Measurements from ENCODE around the gene MAPRE2.

MAPRE2 gene

DNA sequence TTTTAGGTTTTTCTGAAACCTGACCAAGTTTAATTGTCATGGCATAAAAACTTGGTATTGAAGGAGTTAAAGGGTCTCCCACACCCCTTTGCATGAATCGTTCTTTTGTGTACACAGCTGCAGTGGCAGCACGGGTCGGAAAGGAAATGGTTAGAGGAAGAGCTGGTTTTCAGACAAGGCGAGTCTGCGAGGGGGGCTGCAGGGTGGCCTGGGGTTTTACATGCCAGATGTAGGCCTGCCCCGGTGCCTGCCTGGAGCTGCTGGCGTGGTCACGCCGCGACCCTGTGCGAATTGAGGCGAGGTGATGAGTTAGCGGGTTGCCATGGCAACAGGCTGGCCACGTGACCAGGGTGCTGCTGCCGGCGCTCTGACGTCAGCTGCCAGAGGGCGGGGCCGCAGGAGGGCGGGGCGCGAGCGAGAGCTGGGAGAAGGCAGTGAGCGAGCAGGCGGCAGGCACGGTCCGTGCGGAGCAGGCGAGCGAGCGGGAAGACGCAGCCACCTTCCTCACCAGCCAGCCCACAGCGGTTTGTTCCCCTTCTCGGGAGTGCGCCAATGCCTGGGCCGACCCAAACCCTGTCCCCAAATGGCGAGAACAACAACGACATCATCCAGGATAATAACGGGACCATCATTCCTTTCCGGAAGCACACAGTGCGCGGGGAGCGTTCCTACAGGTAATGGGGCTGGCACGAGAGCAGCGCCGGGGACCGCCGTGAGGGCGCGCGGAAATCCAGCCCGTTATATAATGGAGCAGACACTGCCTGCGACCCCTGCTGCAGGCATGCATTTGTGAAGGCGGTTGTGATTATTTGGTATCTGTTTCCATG, at the start of gene MAPRE2:
Gene MAPRE2, plus strand, starts transcription at position 426 of the 827 bp plus-strand sequence. Its CDS starts 127 bp downstream, at position 553.
- peak; percentile 99 for DNase-seq (ENCODE audit: low read depth, low spot score)

DNA sequence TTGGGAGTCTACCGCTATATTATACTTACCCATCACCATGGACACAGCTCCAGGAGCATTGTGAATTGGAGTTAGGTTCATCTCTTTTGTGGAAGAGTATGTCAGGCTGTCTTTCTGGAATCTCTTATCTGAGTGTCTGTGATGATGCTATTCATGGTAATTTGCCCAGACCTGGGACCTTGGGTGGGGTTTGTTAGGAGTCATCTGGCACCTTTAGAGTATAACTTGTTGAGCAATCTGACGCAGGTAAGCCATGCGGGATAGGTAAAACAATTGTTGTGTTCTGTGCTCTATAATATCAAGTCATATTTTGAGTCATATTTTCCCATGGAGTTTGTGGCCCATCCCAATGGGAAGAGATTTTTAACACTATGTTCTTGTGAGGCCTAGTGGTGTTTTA, 49.7 kb upstream of the MAPRE2 start:
- no peak for DNase-seq (ENCODE audit: low read depth, low spot score)

DNA sequence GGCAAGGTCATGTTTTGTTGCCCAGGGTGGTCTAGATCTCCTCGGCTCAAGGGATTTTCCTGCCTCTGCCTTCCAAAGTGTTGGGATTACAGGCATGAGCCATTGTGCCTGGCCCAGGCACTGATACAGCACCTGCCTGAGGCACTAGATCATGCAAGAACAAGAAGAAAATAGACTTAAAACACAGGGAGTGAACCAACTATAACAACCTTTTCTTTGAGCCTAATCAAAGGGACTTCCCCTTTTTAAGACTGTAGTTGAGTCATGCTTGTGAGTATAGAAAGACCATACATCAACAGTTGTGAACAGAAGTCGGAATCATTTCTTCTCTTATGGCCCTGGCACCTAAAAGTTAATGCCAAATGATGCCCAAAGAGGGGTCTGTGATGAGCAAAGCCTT, 47.9 kb upstream of the MAPRE2 start:
- DNase-seq (ENCODE audit: low read depth, low spot score), result no peak

DNA sequence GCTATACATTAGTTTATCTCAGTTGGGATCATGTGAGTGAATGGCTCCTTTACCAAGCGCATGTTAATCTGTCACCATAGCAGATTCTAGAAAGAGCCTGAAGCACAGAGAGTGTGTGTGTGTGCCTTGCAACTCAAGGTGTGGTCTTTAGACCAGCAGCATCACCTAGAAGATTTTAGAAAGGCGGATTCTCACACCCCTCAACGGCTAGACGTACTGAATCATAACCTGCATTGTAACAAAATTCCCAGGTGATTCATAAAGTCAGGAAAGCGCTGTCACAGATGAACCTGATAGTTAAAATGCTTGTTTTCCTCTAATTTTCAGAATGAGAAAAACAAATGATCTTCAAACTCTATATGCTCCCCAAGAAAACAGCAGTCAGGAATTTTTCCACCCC, 45.5 kb upstream of the MAPRE2 start:
- DNase-seq (ENCODE audit: low read depth, low spot score), result no peak

DNA sequence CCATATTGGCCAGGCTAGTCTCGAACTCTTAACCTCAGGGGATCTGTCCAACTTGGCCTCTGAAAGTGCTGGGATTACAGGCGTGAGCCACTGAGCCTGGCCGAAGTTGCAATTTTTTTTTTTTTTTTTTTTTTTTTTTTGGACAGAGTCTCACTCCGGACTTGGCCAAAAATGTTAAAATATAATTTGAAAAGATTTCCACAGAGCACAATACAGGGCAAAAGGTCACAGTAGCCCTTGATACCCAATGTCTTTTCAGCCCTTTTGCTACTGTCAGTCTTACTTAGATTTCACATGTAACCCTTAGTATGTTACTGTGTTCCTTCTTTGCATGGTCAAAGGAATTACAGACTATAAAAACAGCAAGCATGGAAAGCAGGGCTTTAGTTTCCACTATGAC, 42.6 kb upstream of the MAPRE2 start:
- no peak for DNase-seq (ENCODE audit: low read depth, low spot score)

DNA sequence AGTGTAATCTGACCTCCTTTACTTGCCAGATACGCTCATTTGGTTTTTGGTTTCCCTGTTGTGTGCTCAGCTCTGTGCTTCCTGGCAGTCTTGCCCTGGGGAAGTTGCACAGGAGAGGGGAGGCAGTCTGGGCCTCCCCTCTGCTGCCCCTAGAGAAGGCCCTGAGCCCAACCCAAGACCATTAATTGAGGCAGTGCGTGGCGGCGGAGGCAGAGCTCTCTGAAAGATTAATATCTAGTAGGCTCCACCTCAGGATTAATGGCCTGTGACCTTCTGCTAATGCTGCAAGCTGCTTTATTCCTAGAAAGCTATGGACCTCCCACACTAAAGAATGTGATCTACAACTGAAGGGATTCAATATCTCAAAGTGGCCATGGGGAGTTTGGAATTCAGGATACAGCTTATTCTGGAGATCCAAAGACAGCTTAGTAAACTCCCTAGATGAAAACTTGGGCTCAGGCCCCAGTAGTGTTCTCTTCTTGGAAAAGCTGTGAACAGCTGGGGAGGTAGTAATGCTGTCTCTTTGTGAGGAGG, 41.4 kb upstream of the MAPRE2 start:
- DNase-seq (ENCODE audit: low read depth, low spot score), result no peak

DNA sequence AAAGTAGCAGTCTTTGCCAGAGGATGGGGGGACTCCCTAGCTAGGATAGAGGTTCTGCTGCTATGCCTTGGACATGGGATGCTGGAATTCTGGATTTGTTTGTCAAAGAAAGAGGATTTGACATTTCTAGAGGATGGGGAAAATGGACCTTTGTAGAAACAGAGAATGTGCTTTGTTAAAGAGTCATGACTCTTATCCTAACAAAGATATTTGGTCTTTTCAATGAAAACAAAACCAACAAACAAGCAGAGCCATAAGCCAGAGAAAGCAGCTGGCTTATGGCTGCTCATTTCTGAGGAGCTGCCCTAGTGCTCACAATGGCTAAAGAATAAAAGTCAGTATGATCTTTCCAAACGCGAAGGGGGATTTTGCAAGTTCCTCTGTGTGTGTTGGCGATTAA, 40.8 kb upstream of the MAPRE2 start:
- no peak for DNase-seq (ENCODE audit: low read depth, low spot score)

DNA sequence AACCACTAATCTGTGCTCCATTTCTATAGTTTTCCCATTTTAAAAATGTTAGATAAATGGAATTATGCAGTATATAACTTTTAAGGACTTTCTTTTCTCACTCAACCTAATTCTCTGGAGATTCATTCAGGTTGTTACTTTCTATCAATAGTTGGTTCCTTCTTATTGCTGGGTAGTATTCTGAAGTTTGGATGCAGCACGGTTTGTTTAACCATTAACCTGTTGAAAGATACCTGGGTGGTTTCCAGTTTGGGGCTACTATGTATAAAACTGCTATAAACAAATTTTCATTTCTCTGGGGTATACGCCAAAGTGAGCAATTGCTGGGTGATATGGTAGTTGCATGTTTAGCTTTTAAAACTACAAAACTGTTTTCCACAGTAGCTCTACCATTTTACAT, 39.1 kb upstream of the MAPRE2 start:
- DNase-seq (ENCODE audit: low read depth, low spot score), result no peak

DNA sequence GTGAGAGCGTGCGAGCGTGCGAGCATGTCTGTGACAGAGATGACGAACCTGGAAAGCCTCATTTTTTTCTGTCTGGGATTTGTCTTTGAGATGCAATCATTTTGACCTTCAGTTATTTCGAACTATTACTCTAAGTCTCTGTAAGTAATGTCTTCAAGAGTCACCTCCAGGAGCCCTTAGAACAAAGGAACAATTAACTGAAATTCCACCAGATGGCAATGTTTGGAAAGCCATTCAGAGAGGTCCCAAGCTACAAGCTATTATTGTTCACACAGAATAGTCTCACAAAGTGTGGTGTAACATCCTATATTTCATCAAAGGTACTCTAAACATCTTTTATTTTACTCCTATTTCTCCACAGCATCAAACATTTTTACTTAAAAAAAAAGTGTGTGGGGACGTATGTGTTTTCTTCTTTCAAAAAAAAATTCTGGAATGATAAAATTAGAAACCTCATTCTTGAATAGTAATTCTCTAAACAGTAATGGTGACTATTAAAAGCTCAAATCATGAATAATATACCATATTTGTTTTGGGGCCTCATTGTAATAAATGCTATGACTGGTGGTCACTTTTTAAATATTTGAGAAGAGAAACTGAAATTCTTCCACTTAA, 35.1 kb upstream of the MAPRE2 start:
- DNase-seq (ENCODE audit: low read depth, low spot score), result peak; percentile 80

DNA sequence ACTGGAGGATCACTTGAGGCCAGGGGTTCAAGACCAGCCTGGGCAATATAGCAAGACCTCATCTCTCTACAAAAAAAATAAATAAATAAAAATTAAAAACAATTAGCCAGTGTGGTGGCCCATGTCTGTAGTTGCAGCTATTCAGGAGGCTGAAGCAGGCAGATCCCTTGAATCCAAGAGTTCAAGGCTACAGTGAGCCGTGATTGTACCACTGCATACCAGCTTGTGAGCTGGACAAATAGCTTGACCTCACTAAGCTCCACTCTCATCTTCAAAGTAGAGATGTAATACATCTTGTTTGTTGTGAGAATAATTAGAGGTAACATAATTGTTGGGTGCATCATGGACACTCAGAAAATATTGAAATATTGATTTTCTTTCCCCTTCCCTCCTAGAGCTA, 31.1 kb upstream of the MAPRE2 start:
- no peak for DNase-seq (ENCODE audit: low read depth, low spot score)

DNA sequence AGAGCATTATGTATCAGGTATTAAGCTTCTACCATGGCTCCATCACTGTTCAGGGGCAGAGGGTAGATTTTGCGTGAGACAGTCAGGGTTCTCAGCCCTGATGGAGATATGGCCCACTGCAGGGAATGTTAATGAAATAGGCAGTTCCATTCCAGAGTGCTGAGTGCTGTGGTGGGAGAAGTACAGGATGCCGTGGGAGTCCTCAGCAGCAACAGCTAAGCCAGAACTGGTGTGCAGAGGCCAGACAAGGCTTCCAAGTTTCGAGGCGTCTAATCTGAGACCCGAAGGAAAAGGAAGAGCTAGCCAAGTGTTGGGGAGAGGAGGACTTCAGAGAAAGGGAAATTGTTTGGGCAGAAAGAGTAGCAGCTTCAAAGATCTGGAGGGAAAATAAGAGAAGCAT, 30.2 kb upstream of the MAPRE2 start:
- DNase-seq (ENCODE audit: low read depth, low spot score), result no peak

DNA sequence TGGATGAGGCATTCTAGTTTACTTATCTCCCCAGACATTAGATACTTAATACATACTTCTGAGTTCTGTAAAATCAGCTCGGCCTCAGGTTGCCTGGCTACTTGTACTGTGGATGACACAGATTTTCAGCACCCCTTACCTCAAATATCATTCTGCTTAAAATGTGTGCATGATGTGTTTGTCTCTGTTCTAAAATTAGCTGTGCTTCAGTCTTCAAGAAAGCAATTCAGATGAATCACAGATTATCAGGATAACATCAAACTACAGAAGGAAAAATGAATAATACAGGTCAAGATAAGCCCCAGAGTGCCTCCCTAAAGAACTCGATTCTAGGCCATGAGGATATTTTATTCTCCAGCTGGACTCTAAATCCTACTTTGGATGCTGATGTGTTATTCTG, 21.3 kb upstream of the MAPRE2 start:
- DNase-seq (ENCODE audit: low read depth, low spot score), result no peak

DNA sequence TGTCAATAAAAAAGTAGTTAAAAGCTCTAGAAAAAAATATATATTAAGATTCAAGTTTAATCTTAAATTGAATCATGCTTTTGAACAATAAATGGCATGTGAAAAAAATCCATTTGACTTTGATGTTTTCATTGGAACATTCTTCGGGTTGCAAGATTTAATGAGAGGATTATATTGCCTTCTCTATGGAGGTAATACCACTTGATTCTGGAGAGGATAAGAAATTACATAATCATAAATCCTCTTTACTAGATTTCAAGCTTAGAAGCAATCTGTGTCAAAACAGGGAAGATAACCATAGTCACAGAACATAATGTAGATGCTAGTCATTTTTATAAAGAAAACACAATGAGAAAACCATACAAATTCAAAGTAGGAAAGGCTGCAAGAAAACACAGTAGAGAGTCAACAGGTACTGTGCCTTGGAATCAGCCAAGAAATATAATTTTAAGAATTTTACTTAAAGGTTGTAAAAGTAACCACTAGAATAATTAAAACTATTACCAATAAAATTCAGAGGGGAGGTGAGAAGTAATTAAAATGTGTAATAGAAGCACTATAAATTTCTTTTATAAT, 18.7 kb upstream of the MAPRE2 start:
- DNase-seq (ENCODE audit: low read depth, low spot score), result no peak

DNA sequence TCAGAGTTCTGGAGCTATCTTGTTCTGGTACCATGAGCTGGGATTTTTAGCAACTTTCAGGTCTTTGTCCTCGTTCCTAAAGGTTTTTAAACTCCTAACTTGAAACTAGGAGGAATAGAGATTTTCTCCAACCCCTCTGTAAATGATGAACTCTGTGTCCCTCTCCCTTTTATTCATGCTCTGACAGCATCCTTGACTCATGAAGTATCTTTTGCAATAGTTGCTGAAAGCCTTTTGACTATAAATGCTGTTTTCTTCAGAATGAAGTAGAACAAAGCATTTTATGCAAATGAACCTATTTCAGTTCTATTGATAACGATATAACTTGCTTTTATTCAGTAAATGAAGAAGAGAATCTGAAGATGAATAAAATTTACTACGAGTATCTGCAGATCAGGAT, 17.0 kb upstream of the MAPRE2 start:
- DNase-seq (ENCODE audit: low read depth, low spot score), result no peak

DNA sequence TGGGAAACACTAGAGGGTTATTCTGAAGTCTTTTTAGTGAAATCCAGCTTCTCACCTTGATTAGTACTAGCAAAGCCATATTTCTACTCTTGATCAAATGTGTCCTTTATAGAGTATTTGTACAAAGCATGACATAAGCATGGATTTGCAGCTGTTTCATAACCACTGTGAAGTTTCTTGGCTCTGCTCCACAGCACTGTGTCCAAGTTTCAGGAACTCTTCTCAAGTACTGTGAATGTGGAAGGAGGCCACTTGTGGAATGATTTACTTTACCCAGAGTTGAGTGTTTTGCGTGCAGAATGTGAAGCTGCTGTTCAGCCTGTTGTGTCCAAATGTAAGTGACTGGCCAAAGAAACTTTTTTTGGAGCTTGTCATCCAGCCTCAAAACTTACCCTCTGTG, 16.2 kb upstream of the MAPRE2 start:
- peak; percentile 56 for DNase-seq (ENCODE audit: low read depth, low spot score)

DNA sequence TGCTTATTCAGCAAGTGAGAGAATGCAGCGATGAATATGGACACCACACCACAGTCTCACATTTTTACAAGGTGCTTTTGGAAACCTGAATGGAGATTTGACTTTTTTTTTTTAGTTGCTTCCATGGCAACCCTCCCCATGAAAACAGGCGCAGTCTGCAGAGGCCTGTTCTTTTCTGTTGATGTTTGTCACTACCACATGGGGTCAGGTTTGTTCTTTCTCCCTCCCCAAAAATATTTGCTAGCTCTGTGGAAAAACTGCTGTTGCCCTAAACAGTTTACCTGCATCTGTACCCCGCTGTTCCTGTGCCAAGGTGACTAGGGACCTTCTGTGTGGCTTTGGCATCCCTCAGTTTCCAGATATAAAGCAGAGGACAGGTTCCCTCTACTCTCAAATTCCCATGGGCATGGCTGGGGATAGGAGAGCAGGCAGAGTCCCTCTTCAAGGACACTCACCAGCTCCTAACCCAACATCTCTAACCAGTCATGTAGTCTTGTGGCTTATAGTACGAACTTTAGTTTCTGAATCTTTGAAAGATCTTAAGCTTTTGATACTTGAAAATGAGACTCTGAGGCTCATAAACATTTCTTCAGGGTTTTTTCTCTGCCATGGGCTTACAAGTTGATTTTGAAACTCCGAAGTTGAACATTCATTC, 14.7 kb upstream of the MAPRE2 start:
- DNase-seq (ENCODE audit: low read depth, low spot score), result no peak

DNA sequence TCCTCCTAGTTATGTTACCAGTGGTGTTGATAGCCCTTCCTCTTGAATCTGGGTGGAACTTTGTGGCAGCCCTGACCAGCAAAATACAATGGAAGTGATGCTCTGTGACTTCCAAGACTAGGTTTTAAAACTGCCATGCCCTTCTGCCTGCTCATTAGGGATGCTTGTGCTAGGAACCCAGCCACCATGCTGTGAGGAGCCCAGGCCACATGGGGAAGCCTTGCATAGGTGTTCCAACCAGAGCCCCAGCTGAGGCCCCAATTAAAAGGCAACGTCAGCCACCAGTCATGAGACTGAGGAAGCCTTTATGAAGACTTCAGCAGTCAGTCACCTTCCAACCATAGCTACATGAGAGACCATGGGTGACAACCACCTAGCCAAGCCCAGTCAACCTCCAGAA, 14.0 kb upstream of the MAPRE2 start:
- DNase-seq (ENCODE audit: low read depth, low spot score), result no peak

DNA sequence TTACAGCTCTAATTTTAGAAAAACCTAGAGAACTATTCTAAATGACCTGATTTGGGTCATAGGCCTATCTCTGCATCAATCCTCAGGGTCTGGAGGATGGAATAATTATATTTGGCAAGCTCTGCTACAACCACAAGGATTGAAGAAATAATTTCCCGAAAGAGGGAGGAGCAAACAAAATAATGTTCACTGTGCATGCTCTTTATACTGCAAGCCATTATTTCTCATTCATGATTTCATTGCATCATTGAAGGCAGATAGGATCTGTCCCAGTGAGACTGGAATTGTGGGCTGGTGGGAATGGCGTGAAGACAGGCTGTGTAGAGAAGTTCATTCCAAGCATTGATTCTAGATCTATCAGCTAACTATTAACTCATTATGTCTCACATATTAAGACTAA, 12.7 kb upstream of the MAPRE2 start:
- DNase-seq (ENCODE audit: low read depth, low spot score), result no peak

DNA sequence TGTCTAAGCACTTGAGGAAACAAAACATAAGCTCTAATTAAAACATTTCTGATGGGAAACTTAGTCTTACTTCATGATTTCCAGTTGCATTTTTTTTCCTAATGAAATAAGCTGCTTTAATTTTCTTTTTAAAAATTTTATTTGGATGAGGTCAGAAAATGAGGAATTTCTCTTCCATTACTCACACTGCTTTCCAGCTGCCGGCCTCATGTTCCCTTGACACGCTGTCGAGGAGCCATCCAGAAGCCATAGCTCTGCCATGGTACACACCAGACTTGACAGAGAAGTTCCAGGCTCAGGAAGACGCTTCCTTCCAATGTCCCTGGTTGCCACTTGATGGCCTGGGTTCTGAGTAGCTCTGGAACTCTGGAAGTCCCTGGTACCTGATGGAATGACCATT, 12.1 kb upstream of the MAPRE2 start:
- DNase-seq (ENCODE audit: low read depth, low spot score), result peak; percentile 60

DNA sequence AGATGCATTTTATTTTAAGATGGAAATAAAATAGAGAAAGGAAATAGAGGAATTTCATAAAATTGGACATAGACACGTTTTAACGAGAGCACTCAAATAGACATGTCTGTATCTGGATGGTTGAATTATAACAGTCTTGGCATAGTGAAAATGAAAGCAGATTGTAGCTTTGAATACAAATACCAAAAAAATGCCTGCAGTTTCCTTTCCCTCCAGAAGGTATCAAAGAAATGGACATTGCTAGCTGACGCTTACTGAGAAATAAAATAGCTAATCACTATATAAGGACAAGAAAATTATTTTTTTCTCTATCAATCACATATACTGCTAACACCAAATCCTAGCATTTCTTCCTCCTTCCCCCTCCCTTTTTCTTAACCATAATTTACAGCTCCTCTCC, 11.4 kb upstream of the MAPRE2 start:
- DNase-seq (ENCODE audit: low read depth, low spot score), result no peak

DNA sequence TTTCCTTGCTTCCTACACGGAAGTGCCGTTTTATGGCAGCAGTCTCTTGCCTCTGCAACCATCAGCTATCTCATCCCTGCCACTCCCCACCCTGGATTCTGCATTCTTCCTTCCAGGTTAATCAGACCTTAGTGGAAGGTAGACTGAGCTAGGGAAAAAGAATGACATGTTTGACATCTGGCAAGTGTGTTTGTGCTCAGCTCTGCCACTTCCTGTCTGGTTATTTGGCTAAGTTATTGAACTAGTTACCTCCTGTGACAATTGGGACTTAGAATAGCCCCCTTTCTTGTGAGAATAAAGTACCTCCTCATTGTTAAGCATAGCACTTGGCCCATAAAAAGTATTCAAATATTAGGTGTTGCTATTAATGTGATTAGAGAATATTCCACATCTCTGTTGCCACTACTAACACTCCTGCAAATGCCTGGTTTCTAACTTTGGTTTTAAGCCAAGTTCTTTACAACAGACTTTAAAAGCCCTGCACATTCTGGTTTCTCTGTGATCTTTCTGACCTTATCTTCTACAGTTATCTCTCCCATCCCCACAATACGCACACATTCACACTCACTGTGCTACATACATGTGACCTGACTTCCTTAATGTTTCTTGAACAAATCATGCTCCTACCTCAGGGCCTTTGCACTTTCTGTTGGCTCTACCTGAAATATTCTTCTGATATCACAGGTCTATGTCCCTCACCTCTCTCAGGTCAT, 10.8 kb upstream of the MAPRE2 start:
- DNase-seq (ENCODE audit: low read depth, low spot score), result no peak

DNA sequence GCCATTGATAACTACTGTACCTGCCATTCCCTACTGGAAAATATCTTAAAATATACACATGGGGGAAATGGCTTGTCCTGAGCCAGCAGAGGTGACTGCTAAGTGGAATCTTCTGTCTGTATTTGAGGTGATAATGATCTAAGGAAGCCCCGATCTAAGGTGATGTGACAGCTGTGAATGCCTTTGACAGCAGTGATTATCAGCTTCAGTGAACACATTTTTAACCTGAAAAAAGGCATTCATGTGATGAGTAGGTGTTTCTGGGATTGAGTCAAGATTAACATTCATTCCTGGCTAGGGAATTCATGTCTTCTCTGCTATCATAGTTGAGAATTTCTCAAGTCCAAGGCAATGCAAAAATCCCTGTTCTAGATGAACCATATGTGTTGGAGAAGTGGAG, 9.1 kb upstream of the MAPRE2 start:
- no peak for DNase-seq (ENCODE audit: low read depth, low spot score)
